Thoracic aorta (tissue), 2 donors: ENCODE measurements around the gene CTNNAL1. TPM values are rescaled to one million over a fixed set of nuclear protein-coding genes. Genes with fewer than 3 reads are reported as not detected.

Experiments
- ATAC-seq: fragments of 150-250 bp; one replicate; pipeline ENCODE4 v1.8.0; 2017; ENCODE audit warnings: low read depth; ENCODE audit not compliant: insufficient number of reproducible peaks, low FRiP score
- DNase-seq: peaks from one replicate; pipeline ENCODE4 v3.0.0-alpha.2; 2020; ENCODE audit warnings: low spot score
- H3K27ac ChIP-seq, 2 donors: fragments of 200-600 bp; sonication (generic); 1 replicate in 1 of 2; 2 replicates in 1 of 2; pipeline ENCODE4 v1.5.1; 2016; ENCODE audit warnings: mild to moderate bottlenecking in 2 of 2, moderate library complexity in 2 of 2
- H3K27me3 ChIP-seq: fragments of 200-600 bp; sonication (generic); replicated peaks from 2 replicates; pipeline ENCODE4 v1.6.0; 2016; ENCODE audit warnings: mild to moderate bottlenecking; ENCODE audit not compliant: insufficient read depth
- H3K36me3 ChIP-seq: fragments of 200-600 bp; sonication (generic); one replicate; pipeline ENCODE4 v1.5.1; 2016
- H3K4me1 ChIP-seq, 2 donors: fragments of 200-600 bp; sonication (generic); 1 replicate in 1 of 2; 2 replicates in 1 of 2; pipeline versions ENCODE4 v1.5.1 to v1.6.0; 2016; ENCODE audit warnings: low read depth in 2 of 2, mild to moderate bottlenecking in 1 of 2; ENCODE audit not compliant: control insufficient read depth in 1 of 2
- H3K4me3 ChIP-seq: fragments of 200-600 bp; sonication (generic); 2 replicates; pipeline ENCODE4 v1.5.1; 2016; ENCODE audit warnings: mild to moderate bottlenecking
- H3K9me3 ChIP-seq: fragments of 200-600 bp; sonication (generic); 2 replicates; pipeline ENCODE4 v1.5.1; 2016
- total RNA-seq, 2 donors: library from RNA; depleted of rRNA; stranded (reverse); fragments of >200 nt; gene quantifications; one replicate each; pipeline versions ENCODE4 v1.1.0 to v1.2.3, GENCODE V29; 2016
- TF ChIP-seq, protein P1 (sequence below): fragments of 200-600 bp; sonication (generic); IDR thresholded peaks from one replicate; pipeline ENCODE4 v1.5.1; 2019; ENCODE audit warnings: antibody characterized with exemption

Gene CTNNAL1
- total RNA-seq, 2 donors from 2014 or later, result 41.8 to 45.0 TPM

- ATAC-seq (no peak), DNase-seq (no peak)
- no peaks in the 10 kb centered on the region for H3K27me3 ChIP-seq
- peaks cover 12 to 31% of the 10 kb centered on the region in 2 donors for H3K4me1 ChIP-seq
- H3K9me3 ChIP-seq, result no peaks in the 10 kb centered on the region
- TF ChIP-seq, protein P1, sequence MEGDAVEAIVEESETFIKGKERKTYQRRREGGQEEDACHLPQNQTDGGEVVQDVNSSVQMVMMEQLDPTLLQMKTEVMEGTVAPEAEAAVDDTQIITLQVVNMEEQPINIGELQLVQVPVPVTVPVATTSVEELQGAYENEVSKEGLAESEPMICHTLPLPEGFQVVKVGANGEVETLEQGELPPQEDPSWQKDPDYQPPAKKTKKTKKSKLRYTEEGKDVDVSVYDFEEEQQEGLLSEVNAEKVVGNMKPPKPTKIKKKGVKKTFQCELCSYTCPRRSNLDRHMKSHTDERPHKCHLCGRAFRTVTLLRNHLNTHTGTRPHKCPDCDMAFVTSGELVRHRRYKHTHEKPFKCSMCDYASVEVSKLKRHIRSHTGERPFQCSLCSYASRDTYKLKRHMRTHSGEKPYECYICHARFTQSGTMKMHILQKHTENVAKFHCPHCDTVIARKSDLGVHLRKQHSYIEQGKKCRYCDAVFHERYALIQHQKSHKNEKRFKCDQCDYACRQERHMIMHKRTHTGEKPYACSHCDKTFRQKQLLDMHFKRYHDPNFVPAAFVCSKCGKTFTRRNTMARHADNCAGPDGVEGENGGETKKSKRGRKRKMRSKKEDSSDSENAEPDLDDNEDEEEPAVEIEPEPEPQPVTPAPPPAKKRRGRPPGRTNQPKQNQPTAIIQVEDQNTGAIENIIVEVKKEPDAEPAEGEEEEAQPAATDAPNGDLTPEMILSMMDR, result no peak
- peak overlapping the region; percentile 94 for H3K4me3 ChIP-seq
- peak overlapping the region; percentile 72 to 98 for H3K27ac ChIP-seq
- no peaks in the 10 kb centered on the region for H3K36me3 ChIP-seq
These were observed 644 bp upstream of the CTNNAL1 start for GRCh38 chr9:109013679-109014607.

DNA sequence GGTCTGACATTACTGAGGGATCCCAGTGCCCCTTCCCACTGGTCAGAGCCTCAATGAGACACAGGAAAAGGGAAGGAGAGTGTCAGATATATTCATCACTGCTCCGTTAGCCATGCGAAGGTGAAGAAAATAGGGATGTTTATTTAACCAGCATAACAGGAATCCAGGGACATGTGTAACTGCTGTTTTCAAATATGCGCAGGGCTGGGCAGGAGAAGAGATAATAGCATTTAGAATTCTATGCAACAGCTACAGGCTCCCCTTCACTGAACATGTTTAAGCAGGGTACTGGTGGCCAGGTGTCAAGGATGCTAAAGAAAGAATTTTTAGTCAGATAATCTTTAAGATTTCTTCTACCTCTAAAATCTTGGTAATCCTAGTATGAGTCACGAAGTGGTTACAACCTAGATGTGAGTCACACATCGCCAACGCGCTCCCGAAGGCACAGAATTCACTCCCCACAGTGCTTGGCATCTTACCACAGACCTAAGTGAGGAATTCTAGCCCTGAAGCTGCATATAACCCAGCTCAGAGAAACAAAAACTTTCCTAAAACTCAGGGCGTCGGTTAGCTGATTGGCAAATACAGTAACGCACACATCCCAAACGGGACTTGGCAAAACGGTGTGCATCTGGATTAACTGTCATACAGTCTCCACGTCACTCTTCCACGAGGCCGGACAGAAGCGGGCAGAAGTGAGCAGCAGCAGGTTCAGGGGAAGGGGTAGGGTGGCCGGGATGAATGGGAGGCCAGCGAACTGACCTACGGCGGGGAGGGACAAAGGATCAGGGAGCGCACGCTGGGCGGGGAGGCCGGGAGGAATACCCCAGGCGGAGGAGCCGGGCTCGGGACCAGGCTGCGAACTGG lies 1.1 kb downstream of the CTNNAL1 start:
- Histone ChIP-seq H3K4me3 (peak overlapping the region; percentile 94), H3K27ac (peak overlapping the region; percentile 90 to 98), H3K9me3 (no peaks in the 10 kb centered on the region), H3K4me1 (peaks cover 12 to 31% of the 10 kb centered on the region in 2 donors), H3K36me3 (no peaks in the 10 kb centered on the region), H3K27me3 (no peaks in the 10 kb centered on the region)
- ATAC-seq (peak; percentile 71), DNase-seq (peak; percentile 66)
- TF ChIP-seq, protein P1, result no peak

DNA sequence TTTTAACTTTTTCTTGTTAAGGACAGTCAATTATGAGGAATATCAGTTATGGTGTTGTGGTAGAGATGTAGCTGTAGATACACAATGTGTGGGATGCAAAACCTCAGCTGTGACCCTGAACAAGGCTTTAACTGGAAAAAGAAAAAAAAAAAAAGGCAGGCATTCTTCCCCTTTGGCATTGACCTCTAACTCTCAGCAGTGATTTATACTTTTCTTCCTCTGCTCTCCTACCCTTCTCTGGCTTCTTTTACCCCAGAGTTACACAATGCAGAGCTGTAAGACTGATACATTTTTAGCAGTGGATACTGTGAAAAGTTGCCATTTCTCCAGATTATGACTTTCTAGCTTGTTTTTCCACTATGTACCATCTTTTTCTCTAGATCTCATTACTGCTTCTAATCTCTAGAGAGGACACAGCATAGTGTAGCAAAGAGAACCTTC lies 2.0 kb downstream of the CTNNAL1 start:
- TF ChIP-seq, protein P1, result no peak
- DNase-seq (no peak), ATAC-seq (no peak)
- peak overlapping the region; percentile 90 to 98 for H3K27ac ChIP-seq
- H3K4me3 ChIP-seq, result peak overlapping the region; percentile 94
- no peaks in the 10 kb centered on the region for H3K36me3 ChIP-seq
- H3K9me3 ChIP-seq, result no peaks in the 10 kb centered on the region
- no peaks in the 10 kb centered on the region for H3K27me3 ChIP-seq
- peaks cover 12 to 31% of the 10 kb centered on the region in 2 donors for H3K4me1 ChIP-seq

DNA sequence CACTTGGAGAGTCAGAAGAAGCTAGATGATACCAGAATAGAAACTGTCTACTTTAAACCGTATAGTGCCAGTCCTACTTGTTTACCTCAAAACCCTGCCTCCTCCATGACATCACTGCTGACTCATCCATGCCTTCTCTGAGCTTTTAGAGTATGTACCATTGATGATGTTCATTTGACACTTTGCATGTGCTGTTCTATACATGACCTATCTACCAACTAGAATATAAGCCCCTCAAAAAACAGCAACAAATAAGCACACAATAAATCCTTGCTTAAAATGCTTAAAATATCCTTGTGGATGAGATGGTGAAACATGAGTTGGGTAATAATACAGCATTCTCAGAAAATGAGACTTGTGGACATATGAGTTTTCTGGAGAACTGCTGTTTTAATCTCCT lies 2.6 kb downstream of the CTNNAL1 start:
- no peak overlapping the region for H3K4me3 ChIP-seq
- peaks cover 12 to 31% of the 10 kb centered on the region in 2 donors for H3K4me1 ChIP-seq
- no peak for DNase-seq
- no peaks in the 10 kb centered on the region for H3K9me3 ChIP-seq
- no peak for ATAC-seq
- H3K27ac ChIP-seq, result peak overlapping the region; percentile 90 to 98
- H3K36me3 ChIP-seq, result no peaks in the 10 kb centered on the region
- H3K27me3 ChIP-seq, result no peaks in the 10 kb centered on the region
- TF ChIP-seq, protein P1, result no peak

- TF ChIP-seq, protein P1, result no peak
- Histone ChIP-seq H3K27me3 (no peaks in the 10 kb centered on the region), H3K27ac (no peak overlapping the region), H3K4me3 (no peak overlapping the region), H3K9me3 (no peaks in the 10 kb centered on the region), H3K36me3 (peaks cover 3% of the 10 kb centered on the region), H3K4me1 (peaks cover 0 to 8% of the 10 kb centered on the region in 2 donors)
- ATAC-seq (no peak), DNase-seq (no peak)
These were observed 7.6 kb downstream of the CTNNAL1 start for GRCh38 chr9:109005678-109006077.
